ENCODE results near the gene ADPRHL1.
A peak's percentile ranks its signal among the peaks of the same experiment; 100 is the strongest.

Gene ADPRHL1

GRCh38 chr13:113394339-113394640 lies 59.0 kb downstream of the ADPRHL1 start:
- TF ChIP-seq, protein P1, sequence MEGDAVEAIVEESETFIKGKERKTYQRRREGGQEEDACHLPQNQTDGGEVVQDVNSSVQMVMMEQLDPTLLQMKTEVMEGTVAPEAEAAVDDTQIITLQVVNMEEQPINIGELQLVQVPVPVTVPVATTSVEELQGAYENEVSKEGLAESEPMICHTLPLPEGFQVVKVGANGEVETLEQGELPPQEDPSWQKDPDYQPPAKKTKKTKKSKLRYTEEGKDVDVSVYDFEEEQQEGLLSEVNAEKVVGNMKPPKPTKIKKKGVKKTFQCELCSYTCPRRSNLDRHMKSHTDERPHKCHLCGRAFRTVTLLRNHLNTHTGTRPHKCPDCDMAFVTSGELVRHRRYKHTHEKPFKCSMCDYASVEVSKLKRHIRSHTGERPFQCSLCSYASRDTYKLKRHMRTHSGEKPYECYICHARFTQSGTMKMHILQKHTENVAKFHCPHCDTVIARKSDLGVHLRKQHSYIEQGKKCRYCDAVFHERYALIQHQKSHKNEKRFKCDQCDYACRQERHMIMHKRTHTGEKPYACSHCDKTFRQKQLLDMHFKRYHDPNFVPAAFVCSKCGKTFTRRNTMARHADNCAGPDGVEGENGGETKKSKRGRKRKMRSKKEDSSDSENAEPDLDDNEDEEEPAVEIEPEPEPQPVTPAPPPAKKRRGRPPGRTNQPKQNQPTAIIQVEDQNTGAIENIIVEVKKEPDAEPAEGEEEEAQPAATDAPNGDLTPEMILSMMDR (IDR thresholded peaks at IDR 0.05), result peak; percentile 8

DNA sequence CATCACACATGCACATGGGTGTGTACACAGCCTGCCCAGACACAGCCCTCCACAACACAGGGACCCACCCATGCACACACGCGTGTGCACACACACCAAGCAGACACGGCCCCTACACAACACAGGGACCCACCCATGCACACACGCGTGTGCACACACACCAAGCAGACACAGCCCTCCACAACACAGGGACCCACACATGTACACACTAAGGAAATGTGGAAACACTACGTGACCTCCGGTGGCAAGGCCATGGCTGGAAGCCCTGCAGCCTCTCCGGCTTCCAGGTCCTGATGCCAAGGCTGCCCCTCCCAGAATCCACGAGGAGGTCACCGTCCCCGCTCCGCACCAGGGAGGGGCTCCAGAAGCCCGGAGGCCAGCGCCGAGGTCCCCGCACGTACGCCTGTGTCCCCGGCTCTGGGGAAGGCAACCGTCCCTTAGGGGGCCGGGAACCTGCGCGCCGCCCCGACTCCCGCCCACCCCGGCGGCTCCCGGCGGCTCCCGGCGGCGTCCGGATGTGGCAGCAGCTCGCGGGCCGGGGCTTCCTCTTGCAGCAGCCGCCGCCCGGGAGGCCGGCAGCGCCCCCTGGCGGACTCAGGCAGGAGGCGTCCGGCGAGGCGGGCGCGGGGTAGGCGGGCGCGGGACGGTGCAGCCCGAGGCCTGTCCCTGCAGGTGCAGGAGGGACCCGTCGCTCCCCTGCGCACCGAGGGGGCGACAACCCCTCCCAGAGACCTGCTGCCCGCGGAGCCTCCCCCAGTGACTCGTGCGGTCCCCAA lies 59.5 kb downstream of the ADPRHL1 start:
- TF ChIP-seq, protein P1 (IDR thresholded peaks at IDR 0.05), result peak; percentile 76

DNA sequence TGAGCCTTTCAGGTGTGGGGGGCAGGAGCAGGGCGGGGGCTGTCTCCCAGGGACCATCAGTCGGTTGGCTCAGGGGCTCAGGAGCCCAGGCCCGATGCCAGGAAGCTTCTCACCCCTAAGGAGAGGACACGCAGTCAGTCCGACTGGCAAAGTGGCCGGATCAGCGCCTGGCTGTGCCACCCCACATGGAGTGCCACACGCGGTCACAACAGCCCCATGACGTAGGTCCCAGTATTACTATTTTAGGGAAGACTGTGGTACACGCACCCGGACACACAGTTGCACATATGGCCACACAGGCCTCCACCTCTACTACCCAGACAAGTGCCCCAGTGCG lies 60.1 kb downstream of the ADPRHL1 start:
- TF ChIP-seq, protein P1 (IDR thresholded peaks at IDR 0.05), result no peak

DNA sequence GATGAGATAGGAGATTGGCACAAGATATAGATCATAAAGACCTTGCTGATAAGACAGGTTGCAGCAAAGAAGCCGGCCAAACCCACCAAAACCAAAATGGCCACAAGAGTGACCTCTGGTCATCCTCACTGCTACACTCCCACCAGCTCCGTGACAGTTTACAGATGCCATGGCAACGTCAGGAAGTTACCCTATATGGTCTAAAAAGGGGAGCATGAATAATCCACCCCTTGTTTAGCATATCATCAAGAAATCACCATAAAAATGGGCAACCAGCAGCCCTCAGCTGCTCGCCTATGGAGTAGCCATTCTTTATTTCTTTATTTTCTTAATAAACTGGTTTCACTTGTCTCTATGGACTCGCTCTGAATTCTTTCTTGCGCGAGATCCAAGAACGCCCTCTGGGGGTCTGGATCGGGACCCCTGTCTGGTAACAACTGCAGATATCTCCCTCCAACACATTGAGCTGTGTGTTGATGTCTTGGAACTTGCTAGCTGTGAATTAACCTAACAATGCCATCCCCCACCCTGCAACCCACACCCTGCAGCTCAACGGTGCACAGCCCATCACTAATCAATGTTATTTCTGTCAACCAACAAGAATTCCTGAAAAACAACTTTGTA lies 62.3 kb downstream of the ADPRHL1 start:
- TF ChIP-seq, protein P1 (IDR thresholded peaks at IDR 0.05), result no peak

- TF ChIP-seq, protein P1 (IDR thresholded peaks at IDR 0.05), result no peak
These were observed 65.9 kb downstream of the ADPRHL1 start for GRCh38 chr13:113387396-113387795.

GRCh38 chr13:113383089-113383488 lies 70.2 kb downstream of the ADPRHL1 start:
- TF ChIP-seq, protein P1 (IDR thresholded peaks at IDR 0.05), result no peak

- TF ChIP-seq, protein P1 (IDR thresholded peaks at IDR 0.05), result no peak
These were observed 74.5 kb downstream of the ADPRHL1 start for GRCh38 chr13:113378825-113379224.
